Stimulated activated CD8-positive, alpha-beta memory T cell treated with anti-CD3 and anti-CD28 coated beads, Interleukin-12 subunit alpha, Interleukin-12 subunit beta, amount 100 ng/mL, for 4 hours (primary cell): Measurements from ENCODE around the gene XRCC5.

Experiments
- DNase-seq: peaks from one replicate; pipeline ENCODE4 v3.0.0-alpha.2; 2020; ENCODE audit warnings: low read depth

The XRCC5 gene

GRCh38 chr2:216233281-216233995, 124.3 kb downstream of the XRCC5 start:
- DNase-seq, result no peak

GRCh38 chr2:216234106-216234505, 125.0 kb downstream of the XRCC5 start:
- DNase-seq, result no peak

GRCh38 chr2:216235462-216235861, 126.3 kb downstream of the XRCC5 start:
- no peak for DNase-seq

- DNase-seq, result no peak
Observed at GRCh38 chr2:216235896-216236295, 126.7 kb downstream of the XRCC5 start.

- DNase-seq, result no peak
Observed at GRCh38 chr2:216236486-216236885, 127.3 kb downstream of the XRCC5 start.

- no peak for DNase-seq
Observed at GRCh38 chr2:216242365-216242764, 133.2 kb downstream of the XRCC5 start.

GRCh38 chr2:216243026-216243425, 133.9 kb downstream of the XRCC5 start:
- DNase-seq, result no peak

- DNase-seq, result no peak
Observed at GRCh38 chr2:216245391-216245975, 136.3 kb downstream of the XRCC5 start.

GRCh38 chr2:216246766-216247165, 137.6 kb downstream of the XRCC5 start:
- DNase-seq, result no peak
